ENCODE measurements around the gene MPG. TPM values are rescaled to one million over a fixed set of nuclear protein-coding genes. Genes with fewer than 3 reads are reported as not detected.

The MPG gene
- total RNA-seq, 1 experiment from 2014 or later: 60.0 TPM

- TF ChIP-seq GRHL2 (CRISPR knock-in tag; IDR thresholded peaks at IDR 0.05; ENCODE audit: insufficient replicate concordance, severe bottlenecking) (no peak), MYBL2 (CRISPR knock-in tag; IDR thresholded peaks at IDR 0.05) (peak; percentile 66), NFE2L1 (CRISPR knock-in tag; IDR thresholded peaks at IDR 0.05) (peak; percentile 84), EMX1 (CRISPR knock-in tag; IDR thresholded peaks at IDR 0.05) (no peak), ZNF416 (CRISPR knock-in tag; IDR thresholded peaks at IDR 0.05) (no peak), JAZF1 (CRISPR knock-in tag; IDR thresholded peaks at IDR 0.05) (no peak), TCF7 (CRISPR knock-in tag; IDR thresholded peaks at IDR 0.05; ENCODE audit: low read depth) (peak; percentile 74; the same call in 1 of the 2 replicates), NR1H2 (CRISPR knock-in tag; IDR thresholded peaks at IDR 0.05) (no peak), MAX (CRISPR knock-in tag; IDR thresholded peaks at IDR 0.05) (peak; percentile 98), FOXJ3 (CRISPR knock-in tag; IDR thresholded peaks at IDR 0.05; ENCODE audit: borderline replicate concordance) (no peak), ZBTB43 (CRISPR knock-in tag; IDR thresholded peaks at IDR 0.05) (peak; percentile 90; the same call in 1 of the 2 replicates), ZNF219 (CRISPR knock-in tag; IDR thresholded peaks at IDR 0.05; ENCODE audit: borderline replicate concordance) (no peak), USF1 (CRISPR knock-in tag; IDR thresholded peaks at IDR 0.05) (peak; percentile 65; the same call in 1 of the 2 replicates), ZNF423 (CRISPR knock-in tag; IDR thresholded peaks at IDR 0.05) (no peak), ZNF671 (CRISPR knock-in tag; IDR thresholded peaks at IDR 0.05) (no peak), FOXK1 (CRISPR knock-in tag; IDR thresholded peaks at IDR 0.05) (peak; percentile 65), ATF6 (CRISPR knock-in tag; IDR thresholded peaks at IDR 0.05) (no peak), TEAD4 (CRISPR knock-in tag; IDR thresholded peaks at IDR 0.05) (no peak), ZNF317 (CRISPR knock-in tag; IDR thresholded peaks at IDR 0.05; ENCODE audit: borderline replicate concordance, low read depth) (no peak), TP53 (CRISPR knock-in tag; IDR thresholded peaks at IDR 0.05) (0 out of 2 replicates have a peak, but pooled peaks have one; percentile 31), PREB (CRISPR knock-in tag; IDR thresholded peaks at IDR 0.05; ENCODE audit: borderline replicate concordance) (peak; percentile 86; the same call in 1 of the 2 replicates), E2F4 (CRISPR knock-in tag; IDR thresholded peaks at IDR 0.05; ENCODE audit: borderline replicate concordance, low read depth) (0 out of 2 replicates have a peak, but pooled peaks have one; percentile 4), JUN (CRISPR knock-in tag; IDR thresholded peaks at IDR 0.05) (no peak), MXD4 (CRISPR knock-in tag; IDR thresholded peaks at IDR 0.05; ENCODE audit: borderline replicate concordance) (no peak), E2F5 (CRISPR knock-in tag; IDR thresholded peaks at IDR 0.05) (peak; percentile 96; the same call in 1 of the 2 replicates), PRDM15 (CRISPR knock-in tag; IDR thresholded peaks at IDR 0.05) (0 out of 2 replicates have a peak, but pooled peaks have one; percentile 24)
Measured at GRCh38 chr16:53346-54236, 24.4 kb upstream of the MPG start, which contains the start of the genes POLR3K and SNRNP25 (continued).

Data from WTC11 (cell line).